CD4-positive, alpha-beta T cell treated with Interleukin-17A for 1 hour (primary cell): ENCODE data around the gene HMHB1.
"Not testable (repeated sequence)": the region's sequence is repeated elsewhere in the genome, so short reads cannot be mapped to it uniquely, and the experiment has no call there.

Experiments
- DNase-seq: peaks from one replicate; pipeline ENCODE4 v3.0.0-alpha.2; 2020

HMHB1 gene

GRCh38 chr5:143805861-143806260 lies 6.1 kb upstream of the HMHB1 start:
- no peak for DNase-seq

DNA sequence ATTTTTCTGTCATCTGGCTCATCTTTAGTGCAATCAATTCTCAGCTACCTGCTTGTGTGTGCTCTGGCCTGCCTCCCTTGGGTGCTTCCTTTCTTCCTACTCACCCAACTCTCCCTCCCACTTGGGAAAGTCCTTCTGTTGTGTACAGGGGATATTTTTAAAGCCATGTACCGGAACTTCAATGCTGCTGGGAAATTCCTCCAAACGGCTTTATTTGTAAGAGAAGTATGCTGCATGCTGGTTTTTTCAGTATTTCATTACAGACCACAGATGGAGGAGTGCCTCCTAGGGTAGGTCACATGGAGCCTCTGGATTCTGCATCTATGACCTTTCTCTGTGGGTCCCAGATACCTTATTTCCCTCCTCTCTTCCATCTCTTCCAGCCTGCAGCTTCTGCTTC lies 5.4 kb upstream of the HMHB1 start:
- no peak for DNase-seq

GRCh38 chr5:143807401-143807800 lies 4.6 kb upstream of the HMHB1 start:
- no peak for DNase-seq

GRCh38 chr5:143816370-143816769 lies 4.4 kb downstream of the HMHB1 start:
- DNase-seq, result not testable (repeated sequence)

- no peak for DNase-seq
Measured at GRCh38 chr5:143819716-143820115, 7.8 kb downstream of the HMHB1 start.

GRCh38 chr5:143820451-143820850 lies 8.5 kb downstream of the HMHB1 start:
- DNase-seq, result no peak

DNA sequence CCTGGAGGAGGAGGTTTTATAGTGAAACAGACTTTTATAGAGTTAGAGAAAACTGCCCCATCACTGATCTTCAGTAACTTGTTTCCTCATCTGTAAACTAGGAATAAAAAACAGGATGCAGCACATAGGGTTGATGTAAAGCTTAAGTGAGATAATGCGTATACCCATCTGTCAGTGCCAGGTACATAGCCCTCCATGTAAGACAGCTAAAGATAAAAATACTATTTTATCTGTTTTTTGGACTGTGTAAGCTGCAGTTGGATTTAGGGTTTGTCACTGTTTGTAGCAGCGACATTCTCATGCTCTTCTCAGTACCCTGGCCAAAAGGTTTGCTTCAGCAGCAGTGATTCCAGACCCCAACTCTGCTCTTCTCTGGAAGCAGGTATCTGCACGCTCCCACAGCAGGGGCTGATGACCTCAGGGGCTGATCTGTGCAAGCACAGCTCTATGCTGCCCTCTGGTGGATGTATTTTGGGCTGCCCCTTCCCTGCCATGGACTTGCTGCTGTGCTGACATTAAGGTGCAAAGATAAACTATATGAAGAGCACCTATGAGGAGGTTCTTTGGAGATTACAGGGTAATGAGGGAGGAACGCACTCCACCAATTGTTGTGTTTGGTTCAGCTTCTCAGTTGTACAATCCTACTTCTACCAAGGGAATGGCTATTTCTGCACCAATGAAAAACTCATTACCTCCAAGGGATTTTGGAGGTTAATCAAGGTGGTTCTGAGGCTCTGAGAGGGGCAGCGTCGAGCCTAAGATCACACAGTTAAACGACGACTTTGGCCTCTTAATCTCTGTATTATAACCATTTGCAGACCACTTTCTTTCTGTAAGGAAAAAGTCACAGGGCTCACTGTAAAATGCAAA lies 13.1 kb downstream of the HMHB1 start:
- peak; percentile 84 for DNase-seq

- no peak for DNase-seq
Measured at GRCh38 chr5:143826951-143827444, 15.0 kb downstream of the HMHB1 start.

- peak; percentile 26 for DNase-seq
Measured at GRCh38 chr5:143828710-143829109, 16.7 kb downstream of the HMHB1 start.

DNA sequence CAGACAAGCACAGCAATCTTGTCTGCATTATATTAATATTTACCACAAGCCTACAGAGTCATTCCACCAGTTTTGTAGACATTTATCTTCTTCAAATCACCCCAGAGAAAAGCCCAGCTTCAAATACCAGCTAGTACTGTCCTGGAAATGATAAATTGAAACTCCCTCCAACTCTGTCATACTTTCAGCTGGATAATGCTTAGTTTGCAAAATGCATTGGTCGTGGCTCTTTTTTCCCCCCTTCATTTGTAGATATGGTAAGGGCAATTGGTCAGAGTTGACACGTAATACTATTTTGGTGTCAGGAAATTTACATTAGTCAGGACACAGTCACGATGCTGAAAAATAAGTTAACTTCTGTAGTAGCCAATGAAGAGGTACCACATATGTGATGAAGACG lies 21.2 kb downstream of the HMHB1 start:
- DNase-seq, result no peak

GRCh38 chr5:143835251-143835650 lies 23.3 kb downstream of the HMHB1 start:
- no peak for DNase-seq

- DNase-seq, result no peak
Measured at GRCh38 chr5:143836161-143836725, 24.3 kb downstream of the HMHB1 start.

GRCh38 chr5:143837306-143837848 lies 25.4 kb downstream of the HMHB1 start:
- no peak for DNase-seq

GRCh38 chr5:143841446-143841845 lies 29.5 kb downstream of the HMHB1 start:
- DNase-seq, result no peak

DNA sequence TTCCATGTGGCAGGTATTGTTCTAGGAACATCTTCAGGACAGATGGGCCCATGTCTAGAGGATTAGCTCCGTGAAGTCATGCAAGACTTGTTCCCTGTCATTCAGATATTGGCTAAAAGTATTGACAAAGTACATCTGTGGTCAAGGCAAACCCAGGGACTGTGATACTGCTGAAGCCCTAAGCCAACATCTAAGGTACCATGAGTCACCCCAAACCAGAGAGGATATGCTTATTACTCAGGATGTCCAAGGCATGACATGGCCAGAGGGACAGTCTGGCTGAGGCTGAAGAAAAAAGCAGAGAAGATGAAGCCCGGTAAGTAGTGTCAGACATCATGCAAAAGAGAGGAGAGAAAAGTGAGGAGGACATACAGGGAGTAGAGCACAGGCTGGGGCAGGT lies 31.0 kb downstream of the HMHB1 start:
- DNase-seq, result no peak

DNA sequence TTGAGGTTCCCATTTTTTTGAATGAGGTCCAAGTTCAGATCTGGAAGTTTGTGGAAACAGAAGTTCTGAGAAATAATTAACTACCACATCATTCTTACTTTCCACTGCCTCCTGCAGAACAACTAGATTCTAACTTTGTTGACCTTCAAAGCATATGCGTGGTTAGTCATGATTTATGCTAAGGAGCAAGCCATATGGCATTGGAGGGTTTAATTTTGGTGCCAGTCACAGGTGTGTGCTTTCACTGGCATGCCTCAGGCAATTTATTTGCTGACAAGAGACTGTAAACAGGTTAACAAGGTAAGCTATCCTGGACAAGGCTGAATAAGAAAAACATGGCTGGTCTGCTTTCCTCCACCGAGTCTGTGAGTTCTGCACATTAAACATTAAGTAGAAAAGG lies 31.5 kb downstream of the HMHB1 start:
- no peak for DNase-seq

DNA sequence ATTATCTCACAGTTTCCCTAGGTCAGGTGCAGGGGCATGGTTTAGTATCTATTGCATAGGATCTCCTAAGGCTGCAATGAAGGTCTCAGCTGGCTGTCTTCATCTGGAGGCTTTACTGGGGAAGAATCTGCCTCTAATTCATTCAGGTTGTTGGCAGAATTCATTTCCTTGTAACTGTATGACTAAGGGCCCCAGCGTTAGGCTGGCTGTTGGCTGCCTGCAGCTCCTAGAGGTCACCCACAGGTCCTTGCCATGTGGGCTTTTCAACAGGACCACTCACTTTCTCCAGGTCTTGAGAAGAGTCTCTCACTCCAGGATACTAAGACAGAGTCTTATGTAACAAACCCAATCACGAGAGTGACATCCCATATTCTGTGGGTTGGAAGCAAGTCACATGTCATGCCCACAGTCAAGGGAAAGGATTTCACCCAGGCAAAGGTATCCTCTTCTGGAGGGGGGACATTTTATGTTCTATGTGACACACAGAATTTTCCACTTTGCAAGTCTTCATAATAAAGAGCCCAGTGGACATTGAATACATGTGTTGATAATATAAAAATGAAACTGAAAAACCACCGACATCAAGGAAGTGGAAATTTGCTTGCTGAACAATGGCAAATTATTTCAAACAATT lies 38.2 kb downstream of the HMHB1 start:
- no peak for DNase-seq

GRCh38 chr5:143851383-143851782 lies 39.4 kb downstream of the HMHB1 start:
- no peak for DNase-seq

DNA sequence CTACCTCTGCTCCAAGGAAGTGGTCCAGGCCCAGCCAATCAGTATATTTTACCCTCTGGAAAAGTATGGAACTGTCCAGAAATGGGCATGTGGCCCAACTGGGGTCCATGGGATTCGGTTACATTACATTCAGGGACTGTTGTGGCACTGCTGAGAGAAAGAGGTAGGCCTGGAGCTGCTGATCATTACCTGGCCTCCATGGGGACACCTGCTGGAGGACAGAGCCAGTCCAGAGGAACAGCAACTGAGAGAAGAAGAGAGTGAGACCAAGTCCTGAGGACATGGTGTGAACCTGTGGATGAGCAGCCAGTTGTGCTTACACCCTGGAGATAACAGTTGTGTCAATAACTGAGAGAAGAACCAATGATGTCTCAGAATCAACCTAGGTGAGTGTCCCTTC lies 48.2 kb downstream of the HMHB1 start:
- no peak for DNase-seq

DNA sequence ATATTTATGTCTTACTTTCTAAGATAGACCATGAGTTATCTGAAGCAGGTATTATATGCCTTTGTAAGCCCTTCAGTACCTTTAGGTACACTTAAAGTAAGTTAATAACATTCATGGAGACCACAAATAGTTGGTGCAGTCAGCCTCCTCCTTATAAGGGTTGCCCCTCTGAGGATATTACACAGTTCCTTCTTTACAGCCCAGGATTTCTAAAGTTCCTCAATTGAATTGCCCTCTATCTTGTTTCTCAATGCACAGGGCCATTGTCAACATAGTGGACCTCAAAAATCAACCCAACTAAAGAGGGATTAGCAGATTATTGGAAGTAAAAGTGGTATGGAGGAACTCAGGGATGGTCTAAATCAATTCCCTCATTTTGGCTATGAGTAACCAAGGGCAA lies 50.3 kb downstream of the HMHB1 start:
- no peak for DNase-seq

GRCh38 chr5:143865426-143866025 lies 53.6 kb downstream of the HMHB1 start:
- no peak for DNase-seq
